ENCODE measurements around the gene HDAC2. TPM values are rescaled to one million over a fixed set of nuclear protein-coding genes. Genes with fewer than 3 reads are reported as not detected.

The HDAC2 gene
- total and polyA plus RNA-seq, 10 donors: 42.7 to 62.7 (median 53.1) TPM

DNA sequence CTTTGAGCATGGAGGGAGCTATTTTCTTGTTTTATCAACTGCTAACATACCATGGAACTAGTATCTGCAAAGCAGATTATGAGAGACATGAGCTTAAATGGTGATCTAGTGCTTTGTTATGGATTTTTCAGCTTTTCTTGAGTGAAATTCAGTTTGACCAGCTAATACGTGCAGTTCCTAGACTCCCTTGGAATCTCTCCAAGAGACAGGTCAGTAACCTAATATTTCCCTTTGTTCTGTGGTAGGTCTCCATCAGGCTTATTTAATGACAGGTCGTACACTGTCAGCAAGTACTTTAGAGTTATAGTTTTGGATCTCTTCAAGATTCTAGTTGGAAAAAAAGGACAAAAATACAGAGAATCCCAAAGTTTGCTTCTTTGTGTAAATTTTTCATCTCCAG lies 43.9 kb downstream of the HDAC2 start:
- H3K27me3 ChIP-seq (replicated peaks in 1 of 7): no peaks in the 10 kb centered on the region
- no peak for TF ChIP-seq POLR2A (IDR thresholded peaks at IDR 0.05)
- TF ChIP-seq, protein P1, sequence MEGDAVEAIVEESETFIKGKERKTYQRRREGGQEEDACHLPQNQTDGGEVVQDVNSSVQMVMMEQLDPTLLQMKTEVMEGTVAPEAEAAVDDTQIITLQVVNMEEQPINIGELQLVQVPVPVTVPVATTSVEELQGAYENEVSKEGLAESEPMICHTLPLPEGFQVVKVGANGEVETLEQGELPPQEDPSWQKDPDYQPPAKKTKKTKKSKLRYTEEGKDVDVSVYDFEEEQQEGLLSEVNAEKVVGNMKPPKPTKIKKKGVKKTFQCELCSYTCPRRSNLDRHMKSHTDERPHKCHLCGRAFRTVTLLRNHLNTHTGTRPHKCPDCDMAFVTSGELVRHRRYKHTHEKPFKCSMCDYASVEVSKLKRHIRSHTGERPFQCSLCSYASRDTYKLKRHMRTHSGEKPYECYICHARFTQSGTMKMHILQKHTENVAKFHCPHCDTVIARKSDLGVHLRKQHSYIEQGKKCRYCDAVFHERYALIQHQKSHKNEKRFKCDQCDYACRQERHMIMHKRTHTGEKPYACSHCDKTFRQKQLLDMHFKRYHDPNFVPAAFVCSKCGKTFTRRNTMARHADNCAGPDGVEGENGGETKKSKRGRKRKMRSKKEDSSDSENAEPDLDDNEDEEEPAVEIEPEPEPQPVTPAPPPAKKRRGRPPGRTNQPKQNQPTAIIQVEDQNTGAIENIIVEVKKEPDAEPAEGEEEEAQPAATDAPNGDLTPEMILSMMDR (IDR thresholded peaks at IDR 0.05 in 8 of 11, conservative IDR thresholded peaks at IDR 0.05 in 3 of 11): no peak
- TF ChIP-seq POLR2AphosphoS5 (IDR thresholded peaks at IDR 0.05): no peak
- H3K36me3 ChIP-seq: no peaks in the 10 kb centered on the region
- no peaks in the 10 kb centered on the region for H3K4me1 ChIP-seq
- intact Hi-C loops (cut with DNase I; ENCODE audit: low total_unique reads): no loop called here
- 72 to 84% (median 77%) methylated on average over 2 of the region's 2 CpGs for WGBS, 5 donors
- H3K9me3 ChIP-seq: peaks cover 0 to 39% (median 20%) of the 10 kb centered on the region in 8 donors
- no peak overlapping the region for H3K4me3 ChIP-seq
- no peak for DNase-seq
- H3K27ac ChIP-seq: no peak overlapping the region

GRCh38 chr6:113925378-113925777 lies 45.6 kb downstream of the HDAC2 start:
- Histone ChIP-seq H3K4me3 (no peak overlapping the region), H3K4me1 (peaks cover 0 to 13% (median 11%) of the 10 kb centered on the region in 6 donors), H3K36me3 (no peaks in the 10 kb centered on the region), H3K9me3 (peaks cover 0 to 22% (median 19%) of the 10 kb centered on the region in 8 donors), H3K27ac (no peak overlapping the region), H3K27me3 (replicated peaks in 1 of 7) (no peaks in the 10 kb centered on the region)
- TF ChIP-seq, protein P1 (IDR thresholded peaks at IDR 0.05 in 8 of 11, conservative IDR thresholded peaks at IDR 0.05 in 3 of 11): no peak
- TF ChIP-seq POLR2A (IDR thresholded peaks at IDR 0.05): no peak
- no peak for TF ChIP-seq POLR2AphosphoS5 (IDR thresholded peaks at IDR 0.05)
- DNase-seq: no peak
- WGBS, 5 donors: 46 to 71% (median 50%) methylated on average over 2 of the region's 2 CpGs
- intact Hi-C loops (cut with DNase I; ENCODE audit: low total_unique reads): no loop called here

DNA sequence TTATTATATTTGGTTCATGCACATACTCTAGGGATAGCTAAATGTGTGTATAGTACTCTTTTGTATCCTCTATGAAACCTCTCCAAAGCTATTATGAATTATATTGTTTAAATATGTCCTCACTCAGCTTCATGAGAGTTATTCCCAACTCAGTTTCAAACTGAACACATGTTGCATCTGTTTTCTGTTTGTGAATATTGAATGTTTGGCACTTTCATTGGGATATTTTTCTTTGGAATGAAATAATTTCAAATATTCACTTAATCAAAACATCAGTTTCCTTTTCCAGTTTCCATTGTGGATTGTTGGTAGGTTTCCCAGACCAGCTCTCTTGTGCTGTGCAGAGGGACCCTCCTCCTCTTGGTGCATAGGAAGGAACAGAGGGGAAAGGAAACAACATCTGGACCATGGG lies 46.6 kb downstream of the HDAC2 start:
- peaks cover 0 to 15% (median 12%) of the 10 kb centered on the region in 6 donors for H3K4me1 ChIP-seq
- intact Hi-C loops (cut with DNase I; ENCODE audit: low total_unique reads): no loop called here
- peaks cover 0 to 12% (median 9%) of the 10 kb centered on the region in 8 donors for H3K9me3 ChIP-seq
- no peak overlapping the region for H3K27ac ChIP-seq
- H3K36me3 ChIP-seq: no peaks in the 10 kb centered on the region
- no peak for DNase-seq
- no peak for TF ChIP-seq POLR2A (IDR thresholded peaks at IDR 0.05)
- TF ChIP-seq, protein P1 (IDR thresholded peaks at IDR 0.05 in 8 of 11, conservative IDR thresholded peaks at IDR 0.05 in 3 of 11): no peak
- no peak for TF ChIP-seq POLR2AphosphoS5 (IDR thresholded peaks at IDR 0.05)
- H3K27me3 ChIP-seq (replicated peaks in 1 of 7): no peaks in the 10 kb centered on the region
- H3K4me3 ChIP-seq: no peak overlapping the region

GRCh38 chr6:113923526-113923925 lies 47.4 kb downstream of the HDAC2 start:
- no peaks in the 10 kb centered on the region for H3K27me3 ChIP-seq (replicated peaks in 1 of 7)
- H3K27ac ChIP-seq: no peak overlapping the region
- peaks cover 0 to 4% (median under 1%) of the 10 kb centered on the region in 8 donors for H3K9me3 ChIP-seq
- intact Hi-C loops (cut with DNase I; ENCODE audit: low total_unique reads): no loop called here
- TF ChIP-seq POLR2A (IDR thresholded peaks at IDR 0.05) (no peak), POLR2AphosphoS5 (IDR thresholded peaks at IDR 0.05) (no peak)
- TF ChIP-seq, protein P1 (IDR thresholded peaks at IDR 0.05 in 8 of 11, conservative IDR thresholded peaks at IDR 0.05 in 3 of 11): no peak
- no peaks in the 10 kb centered on the region for H3K36me3 ChIP-seq
- H3K4me1 ChIP-seq: peaks cover 0 to 15% (median 12%) of the 10 kb centered on the region in 6 donors
- H3K4me3 ChIP-seq: no peak overlapping the region
- no peak for DNase-seq

All from spleen (tissue), 11 donors.